GM12873 (cell line): ENCODE measurements around the gene CARM1.

ENCODE experiments used
- TF ChIP-seq, protein P1 (sequence below): IDR thresholded peaks from 2 replicates; pipeline ENCODE4 v1.5.1; 2012; ENCODE audit warnings: low read depth, mild to moderate bottlenecking, moderate library complexity, low read length, control low read depth; ENCODE audit not compliant: insufficient read depth; ENCODE audit errors: missing control alignments

Gene CARM1

DNA sequence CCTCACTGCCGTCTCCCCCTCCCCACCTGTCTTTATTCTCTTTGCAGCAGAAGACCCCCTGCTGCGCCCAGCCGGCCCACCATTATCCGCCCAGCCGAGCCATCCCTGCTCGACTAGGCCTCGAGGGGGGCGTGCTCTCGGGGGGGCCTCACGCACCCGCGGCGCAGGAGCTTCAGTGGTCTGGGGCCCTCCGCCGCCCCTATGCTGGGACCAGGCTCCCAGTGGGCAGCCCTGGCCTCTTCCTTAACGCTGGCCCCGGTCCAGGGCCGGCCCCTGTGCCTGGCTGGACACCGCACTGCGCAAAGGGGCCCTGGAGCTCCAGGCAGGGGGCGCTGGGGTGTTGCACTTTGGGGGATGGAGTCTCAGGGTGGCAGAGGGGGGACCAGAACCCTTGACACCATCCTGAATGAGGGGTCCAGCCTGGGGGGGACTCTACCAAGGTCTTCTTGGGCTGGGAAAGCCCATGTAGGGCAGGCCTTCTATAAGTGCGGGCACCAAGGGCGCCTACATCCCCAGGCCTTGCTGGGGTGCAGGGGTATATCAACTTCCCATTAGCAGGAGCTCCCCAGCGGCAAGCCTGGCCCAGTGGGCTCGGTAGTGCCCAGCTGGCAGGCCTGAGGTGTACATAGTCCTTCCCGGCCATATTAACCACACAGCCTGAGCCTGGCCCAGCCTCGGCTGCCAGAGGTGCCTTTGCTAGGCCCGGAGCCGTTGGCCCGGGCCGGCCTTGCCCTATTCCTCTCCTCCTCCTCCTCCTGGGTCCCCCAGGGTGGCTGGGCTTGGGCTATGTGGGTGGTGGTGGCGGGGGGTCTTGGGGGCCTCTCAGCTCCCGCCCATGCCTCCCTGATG lies 40.2 kb upstream of the CARM1 start:
- TF ChIP-seq, protein P1, sequence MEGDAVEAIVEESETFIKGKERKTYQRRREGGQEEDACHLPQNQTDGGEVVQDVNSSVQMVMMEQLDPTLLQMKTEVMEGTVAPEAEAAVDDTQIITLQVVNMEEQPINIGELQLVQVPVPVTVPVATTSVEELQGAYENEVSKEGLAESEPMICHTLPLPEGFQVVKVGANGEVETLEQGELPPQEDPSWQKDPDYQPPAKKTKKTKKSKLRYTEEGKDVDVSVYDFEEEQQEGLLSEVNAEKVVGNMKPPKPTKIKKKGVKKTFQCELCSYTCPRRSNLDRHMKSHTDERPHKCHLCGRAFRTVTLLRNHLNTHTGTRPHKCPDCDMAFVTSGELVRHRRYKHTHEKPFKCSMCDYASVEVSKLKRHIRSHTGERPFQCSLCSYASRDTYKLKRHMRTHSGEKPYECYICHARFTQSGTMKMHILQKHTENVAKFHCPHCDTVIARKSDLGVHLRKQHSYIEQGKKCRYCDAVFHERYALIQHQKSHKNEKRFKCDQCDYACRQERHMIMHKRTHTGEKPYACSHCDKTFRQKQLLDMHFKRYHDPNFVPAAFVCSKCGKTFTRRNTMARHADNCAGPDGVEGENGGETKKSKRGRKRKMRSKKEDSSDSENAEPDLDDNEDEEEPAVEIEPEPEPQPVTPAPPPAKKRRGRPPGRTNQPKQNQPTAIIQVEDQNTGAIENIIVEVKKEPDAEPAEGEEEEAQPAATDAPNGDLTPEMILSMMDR: no peak

DNA sequence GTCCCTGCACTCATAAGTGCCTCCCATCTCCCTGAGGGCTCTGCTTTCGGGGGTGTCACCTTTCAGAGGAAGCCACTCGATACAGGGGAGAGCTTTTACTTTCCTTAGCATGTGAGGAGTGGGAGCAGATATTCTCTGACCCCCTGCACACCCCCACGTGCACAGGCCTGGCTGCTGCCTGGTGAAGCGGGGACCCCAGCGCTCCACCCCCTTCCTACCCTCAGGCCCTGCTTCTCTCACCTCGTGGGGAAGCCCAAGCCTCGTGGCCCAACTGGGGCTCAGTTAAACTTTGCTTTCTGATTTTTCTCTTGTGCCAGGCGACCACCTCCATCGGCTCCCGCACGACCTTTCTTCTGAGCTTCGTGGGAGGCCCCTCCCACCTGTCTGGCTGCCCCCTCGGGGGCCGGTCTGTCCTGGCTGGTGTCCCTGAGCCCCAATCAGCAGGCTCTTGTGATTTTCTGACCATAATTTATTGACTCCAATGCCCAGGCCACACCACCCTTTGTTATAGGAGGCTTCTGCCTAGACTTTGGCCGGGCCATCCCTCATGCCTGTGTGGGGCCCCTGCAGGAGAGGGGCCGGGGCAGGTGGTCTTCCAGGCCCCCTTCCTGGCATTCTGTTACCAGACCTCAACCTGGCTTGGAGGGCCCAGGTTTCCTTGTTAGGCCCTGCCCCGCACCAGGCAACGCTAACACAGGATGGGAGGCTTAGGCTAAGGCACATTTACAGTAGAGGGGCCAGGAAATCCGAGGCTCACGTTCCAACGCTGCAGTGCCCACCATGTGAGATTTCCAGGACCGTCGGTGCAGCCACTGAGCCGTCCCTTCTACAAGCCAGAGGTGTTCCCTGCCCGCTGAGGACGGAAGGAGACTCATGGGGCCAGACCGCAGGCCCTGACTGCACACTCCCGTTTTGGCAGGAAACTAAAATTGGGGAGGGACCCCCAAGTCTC lies 39.1 kb upstream of the CARM1 start:
- TF ChIP-seq, protein P1: no peak

DNA sequence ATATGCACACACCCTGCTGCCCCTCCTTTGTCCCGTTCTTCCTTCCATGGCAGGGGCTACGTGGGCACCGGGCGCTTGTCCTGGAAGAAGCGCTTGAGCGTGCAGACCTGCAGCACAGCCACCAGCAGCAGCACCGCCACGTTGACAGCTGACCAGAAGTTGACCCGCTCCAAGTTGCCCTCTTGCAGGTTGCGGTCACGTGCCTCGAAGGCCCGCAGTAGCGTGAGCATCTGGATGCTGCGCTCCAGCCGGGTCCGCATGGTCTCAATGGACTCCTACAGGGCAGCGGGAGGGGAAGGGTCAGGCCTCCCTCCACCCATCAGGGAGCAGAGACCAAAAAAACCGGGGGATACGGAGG lies 38.4 kb upstream of the CARM1 start:
- TF ChIP-seq, protein P1: no peak

DNA sequence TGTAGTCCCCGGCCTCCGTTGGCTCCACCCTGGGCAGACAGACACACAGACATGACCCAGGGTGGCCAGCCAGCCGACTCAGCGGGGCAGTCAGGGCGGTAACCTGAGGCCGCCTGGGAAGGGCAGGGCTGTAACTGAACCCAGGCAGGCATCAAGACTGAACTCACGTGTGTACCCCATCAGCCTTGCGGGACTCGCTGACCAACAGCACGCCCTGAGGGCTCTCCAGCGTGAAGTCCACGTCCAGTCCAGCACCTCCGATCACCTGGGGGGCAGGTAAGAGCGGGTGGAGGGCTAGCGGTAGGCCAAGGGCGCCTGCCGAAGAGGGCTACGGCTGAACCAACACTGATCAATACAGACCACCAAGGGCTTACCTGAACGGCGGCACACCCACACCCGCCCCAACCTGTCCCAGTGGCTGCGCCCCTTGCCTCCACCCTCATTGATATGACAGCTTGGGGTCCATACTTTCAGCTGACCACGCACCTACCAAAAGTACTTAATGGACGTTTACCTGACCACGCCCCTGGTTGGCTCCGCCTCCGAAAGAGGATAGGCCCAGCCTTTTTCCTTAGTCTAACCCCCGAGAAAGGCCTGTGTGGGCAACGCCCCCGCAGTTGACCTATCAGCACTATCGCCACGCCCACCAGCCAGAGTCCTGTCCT lies 36.1 kb upstream of the CARM1 start:
- TF ChIP-seq, protein P1: no peak

DNA sequence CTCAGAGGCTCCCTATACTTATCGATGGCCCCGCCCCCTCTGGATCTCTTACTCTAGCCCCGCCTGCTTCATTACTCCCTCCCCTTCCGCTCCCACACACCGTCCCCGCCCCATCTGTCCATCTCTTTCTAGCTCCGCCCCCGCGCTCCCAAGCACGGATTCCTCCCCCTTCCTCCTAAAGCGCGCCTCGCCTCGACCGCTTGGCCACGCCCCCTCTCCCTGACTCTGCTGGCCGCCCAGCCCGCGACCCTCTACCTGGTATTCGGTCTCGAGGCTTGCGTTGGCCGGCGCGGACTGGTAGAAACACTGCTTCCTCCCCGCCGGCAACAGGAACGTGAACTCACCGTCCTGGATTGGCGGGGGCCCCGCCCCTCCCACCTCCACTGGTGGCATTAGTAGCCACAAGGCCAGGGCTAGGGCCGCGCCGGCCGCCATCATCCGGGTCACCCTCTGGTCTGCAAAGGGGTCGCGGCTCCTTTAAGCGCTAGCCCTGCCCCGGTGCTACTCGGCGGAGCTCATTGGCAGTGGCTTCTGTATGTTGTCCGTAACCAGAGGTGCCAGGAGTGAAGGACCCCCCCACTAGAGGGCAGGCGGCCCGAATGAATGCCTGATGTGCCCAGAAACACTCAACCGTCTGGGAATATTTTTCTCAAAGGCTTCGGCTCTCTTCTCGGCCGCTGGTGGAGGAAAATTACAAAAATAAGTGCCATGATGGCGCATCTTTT lies 35.4 kb upstream of the CARM1 start, which contains the start of gene TMED1:
Gene TMED1, minus strand, starts transcription at position 459 of the 725 bp plus-strand sequence. Its CDS starts 21 bp downstream, at position 438.
- TF ChIP-seq, protein P1: peak; percentile 9

DNA sequence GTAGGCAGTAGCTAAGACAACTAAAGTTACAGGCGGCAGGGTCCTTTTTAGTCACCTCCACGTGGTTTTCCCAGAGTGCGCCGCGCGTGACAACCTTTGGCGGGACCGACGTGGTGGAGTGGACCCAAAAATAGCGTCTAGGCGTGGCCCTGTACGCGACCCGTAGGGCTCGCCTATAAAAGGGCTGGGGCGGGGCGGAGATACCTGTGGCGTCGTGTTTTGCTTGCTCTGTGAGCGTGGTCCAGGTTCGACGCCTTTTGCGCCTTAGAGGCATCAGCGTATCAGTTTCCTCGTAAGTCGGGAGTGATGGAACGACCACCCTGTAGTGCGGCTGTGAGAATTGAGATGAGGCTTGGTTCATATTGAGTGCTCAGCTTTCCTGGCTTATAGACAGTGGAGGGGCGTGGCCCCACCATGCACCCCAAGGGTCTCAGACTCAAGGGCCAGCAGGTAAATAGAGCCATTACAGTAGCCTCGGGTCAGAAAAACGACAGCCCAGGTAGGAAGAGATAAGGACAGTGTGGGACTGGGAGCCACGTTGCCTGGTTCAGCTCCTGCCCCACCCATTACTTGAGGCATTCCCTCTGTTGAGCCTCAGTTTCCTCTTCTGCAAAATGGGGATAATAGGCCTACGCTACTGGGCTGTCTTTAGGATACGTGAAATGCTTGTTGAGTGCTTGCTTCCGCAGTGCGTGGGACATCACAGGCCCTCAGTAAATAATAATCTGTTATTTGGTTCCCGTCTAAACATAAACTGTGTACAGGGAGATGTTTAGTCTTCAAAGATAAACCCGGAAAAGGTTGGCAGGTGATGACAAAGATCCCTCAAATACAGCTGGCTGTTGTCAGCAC lies 34.6 kb upstream of the CARM1 start:
- TF ChIP-seq, protein P1: no peak
